Liver (tissue), 9 donors: ENCODE results near the gene B3GNT2. TPM values are rescaled to one million over a fixed set of nuclear protein-coding genes. Genes with fewer than 3 reads are reported as not detected.
"Not testable (repeated sequence)": the region's sequence is repeated elsewhere in the genome, so short reads cannot be mapped to it uniquely, and the experiment has no call there.

ENCODE experiments used
- DNase-seq: peaks from one replicate; pipeline ENCODE4 v3.0.0-alpha.2; 2017; ENCODE audit warnings: low spot score
- H3K27ac ChIP-seq, 2 donors: one replicate each; pipeline ENCODE4 v1.7.0; 2013; ENCODE audit warnings: inconsistent platforms in 2 of 2, low read length in 2 of 2, control low read depth in 1 of 2, low read depth in 1 of 2, mild to moderate bottlenecking in 1 of 2
- H3K27me3 ChIP-seq, 4 donors: one replicate each; pipeline versions ENCODE4 v1.6.1 to v1.7.0; 2013; ENCODE audit warnings: low read length in 3 of 4, inconsistent platforms in 1 of 4, mild to moderate bottlenecking in 1 of 4, moderate library complexity in 1 of 4; ENCODE audit not compliant: control insufficient read depth in 4 of 4, insufficient read depth in 4 of 4
- H3K36me3 ChIP-seq, 4 donors: one replicate each; pipeline versions ENCODE4 v1.6.1 to v1.7.0; 2013; ENCODE audit warnings: low read length in 3 of 4, mild to moderate bottlenecking in 3 of 4, low read depth in 1 of 4, moderate library complexity in 1 of 4; ENCODE audit not compliant: control insufficient read depth in 4 of 4, insufficient read depth in 3 of 4
- H3K4me1 ChIP-seq, 4 donors: one replicate each; pipeline versions ENCODE4 v1.6.1 to v1.7.0; 2013; ENCODE audit warnings: low read length in 3 of 4, mild to moderate bottlenecking in 3 of 4, moderate library complexity in 1 of 4; ENCODE audit not compliant: control insufficient read depth in 4 of 4, insufficient read depth in 4 of 4
- H3K4me3 ChIP-seq, 3 donors: one replicate each; pipeline versions ENCODE4 v1.6.1 to v1.7.0; 2013; ENCODE audit warnings: low read length in 3 of 3, control low read depth in 1 of 3, low read depth in 1 of 3, mild to moderate bottlenecking in 1 of 3
- H3K9ac ChIP-seq, 2 donors: one replicate each; pipeline ENCODE4 v1.7.0; 2013; ENCODE audit warnings: low read length in 2 of 2, mild to moderate bottlenecking in 2 of 2, moderate library complexity in 2 of 2, control low read depth in 1 of 2, low read depth in 1 of 2
- H3K9me3 ChIP-seq, 4 donors: one replicate each; pipeline versions ENCODE4 v1.6.1 to v1.7.0; 2013; ENCODE audit warnings: low read length in 3 of 4; ENCODE audit not compliant: control insufficient read depth in 4 of 4
- ATF3 ChIP-seq: IDR thresholded peaks from 2 replicates; pipeline ENCODE4 v1.6.1; 2016; ENCODE audit warnings: antibody characterized with exemption
- CTCF ChIP-seq: fragments of 150-350 bp; IDR thresholded peaks from 2 replicates; pipeline ENCODE4 v1.5.1; 2017; ENCODE audit warnings: improper control_type of control experiment, low read depth, low read length; ENCODE audit not compliant: missing input control
- EGR1 ChIP-seq, 2 donors: IDR thresholded peaks; 2 replicates each; pipeline ENCODE4 v1.6.1; 2016 to 2018; ENCODE audit warnings: antibody characterized with exemption in 2 of 2, low read depth in 2 of 2
- FOXA2 ChIP-seq: IDR thresholded peaks from 2 replicates; pipeline ENCODE4 v1.6.1; 2016; ENCODE audit warnings: antibody characterized with exemption
- GABPA ChIP-seq, 2 donors: IDR thresholded peaks in 1 of 2; conservative IDR thresholded peaks in 1 of 2; 2 replicates each; pipeline ENCODE4 v1.6.1; 2016; ENCODE audit warnings: antibody characterized with exemption in 2 of 2, mild to moderate bottlenecking in 1 of 2, moderate library complexity in 1 of 2
- HNF4A ChIP-seq, 2 donors: conservative IDR thresholded peaks; 2 replicates each; pipeline ENCODE4 v1.6.1; 2016; ENCODE audit warnings: antibody characterized with exemption in 2 of 2, mild to moderate bottlenecking in 2 of 2
- HNF4G ChIP-seq: IDR thresholded peaks from 2 replicates; pipeline ENCODE4 v1.6.1; 2016; ENCODE audit warnings: antibody characterized with exemption
- JUND ChIP-seq, 2 donors: IDR thresholded peaks; 2 replicates each; pipeline ENCODE4 v1.6.1; 2016; ENCODE audit warnings: antibody characterized with exemption in 2 of 2
- MAX ChIP-seq: IDR thresholded peaks from 2 replicates; pipeline ENCODE4 v1.6.1; 2016; ENCODE audit warnings: antibody characterized with exemption
- NR2F2 ChIP-seq: IDR thresholded peaks from 2 replicates; pipeline ENCODE4 v1.6.1; 2016; ENCODE audit warnings: antibody characterized with exemption
- RAD21 ChIP-seq, 2 donors: IDR thresholded peaks; 2 replicates each; pipeline ENCODE4 v1.6.1; 2016; ENCODE audit warnings: antibody characterized with exemption in 2 of 2, mild to moderate bottlenecking in 2 of 2
- REST ChIP-seq: IDR thresholded peaks from 2 replicates; pipeline ENCODE4 v1.6.1; 2016; ENCODE audit warnings: antibody characterized with exemption, mild to moderate bottlenecking
- RXRA ChIP-seq, 2 donors: IDR thresholded peaks; 2 replicates each; pipeline ENCODE4 v1.6.1; 2017 to 2018; ENCODE audit warnings: antibody characterized with exemption in 2 of 2, mild to moderate bottlenecking in 1 of 2
- SP1 ChIP-seq: IDR thresholded peaks from 2 replicates; pipeline ENCODE4 v1.6.1; 2018; ENCODE audit warnings: antibody characterized with exemption, mild to moderate bottlenecking
- TAF1 ChIP-seq: conservative IDR thresholded peaks from 2 replicates; pipeline ENCODE4 v1.6.1; 2016; ENCODE audit warnings: antibody characterized with exemption, mild to moderate bottlenecking
- YY1 ChIP-seq: IDR thresholded peaks from 2 replicates; pipeline ENCODE4 v1.6.1; 2016; ENCODE audit warnings: antibody characterized with exemption, mild to moderate bottlenecking
- WGBS: extraction: QIAGEN DNeasy Blood & Tissue Kit; methylation state at CpG from one replicate; pipeline ENCODE4 v1.1.7; 2013; 5-methylcytosine and 5-hydroxymethylcytosine counted together
- polyA plus RNA-seq, 2 donors: library from polyadenylated mRNA; stranded (reverse) in 1 of 2; unstranded in 1 of 2; fragments of 200-250 nt in 1 of 2; fragments of >200 nt in 1 of 2; fragmentation: Nextera tagmentation in 1 of 2; extraction: Ambion mirVana in 1 of 2; gene quantifications; one replicate each; pipeline versions ENCODE4 v1.2.1 to v1.2.3, GENCODE V29; 2013 to 2015
- total RNA-seq, 2 donors: library from RNA; depleted of rRNA; stranded (reverse); fragments of >200 nt; gene quantifications; one replicate each; pipeline ENCODE4 v1.2.3, GENCODE V29; 2014
- donor health status: healthy.
- donor health status: healthy.
- donor health status: healthy.
- donor health status: healthy.
- donor health status: healthy.

B3GNT2 gene
- total and polyA plus RNA-seq, 4 donors, result 6.4 to 20.2 (median 14.2) TPM

GRCh38 chr2:62266433-62267038 lies 70.6 kb downstream of the B3GNT2 start:
- 84% methylated on average over 7 of the region's 7 CpGs for WGBS
- H3K27me3 ChIP-seq, result no peaks in the 10 kb centered on the region
- no peak overlapping the region for H3K4me3 ChIP-seq
- H3K4me1 ChIP-seq, result no peaks in the 10 kb centered on the region
- H3K36me3 ChIP-seq, result no peaks in the 10 kb centered on the region
- no peak overlapping the region for H3K9ac ChIP-seq
- DNase-seq, result no peak
- no peak overlapping the region for H3K27ac ChIP-seq
- no peak for TF ChIP-seq RAD21 (IDR thresholded peaks at IDR 0.05)
- no peak for TF ChIP-seq REST
- TF ChIP-seq CTCF, result no peak
- no peak for TF ChIP-seq EGR1 (IDR thresholded peaks at IDR 0.05; ENCODE audit: low read depth in 2 of 2)
- no peak for TF ChIP-seq NR2F2
- TF ChIP-seq HNF4G, result no peak
- TF ChIP-seq HNF4A (conservative IDR thresholded peaks at IDR 0.05), result no peak
- H3K9me3 ChIP-seq, result no peaks in the 10 kb centered on the region

- no peaks in the 10 kb centered on the region for H3K4me1 ChIP-seq
- no peak overlapping the region for H3K27ac ChIP-seq
- H3K4me3 ChIP-seq, result no peak overlapping the region
- no peak overlapping the region for H3K9ac ChIP-seq
- 68% methylated on average over 2 of the region's 2 CpGs for WGBS
- no peaks in the 10 kb centered on the region for H3K9me3 ChIP-seq
- DNase-seq, result no peak
- TF ChIP-seq ATF3 (no peak), MAX (no peak), RAD21 (IDR thresholded peaks at IDR 0.05) (no peak), EGR1 (IDR thresholded peaks at IDR 0.05; ENCODE audit: low read depth in 2 of 2) (no peak), REST (no peak), HNF4G (no peak), JUND (IDR thresholded peaks at IDR 0.05) (no peak), TAF1 (no peak), NR2F2 (no peak), HNF4A (conservative IDR thresholded peaks at IDR 0.05) (no peak), YY1 (no peak), CTCF (no peak), FOXA2 (no peak), GABPA (IDR thresholded peaks at IDR 0.05 in 1 of 2, conservative IDR thresholded peaks at IDR 0.05 in 1 of 2) (no peak), SP1 (no peak), RXRA (IDR thresholded peaks at IDR 0.05) (no peak)
- no peaks in the 10 kb centered on the region for H3K36me3 ChIP-seq
- H3K27me3 ChIP-seq, result no peaks in the 10 kb centered on the region
These were observed 71.8 kb downstream of the B3GNT2 start for GRCh38 chr2:62267696-62268095.

- H3K27me3 ChIP-seq, H3K4me3 ChIP-seq: not testable (repeated sequence)
These were observed 72.8 kb downstream of the B3GNT2 start for GRCh38 chr2:62268681-62269188.

More at GRCh38 chr2:62268681-62269188, 72.8 kb downstream of the B3GNT2 start:
- H3K9me3 ChIP-seq, H3K27ac ChIP-seq, H3K36me3 ChIP-seq, H3K4me1 ChIP-seq, DNase-seq, H3K9ac ChIP-seq: not testable (repeated sequence)
- WGBS, result 85% methylated on average over 4 of the region's 4 CpGs
